D341Med (cell line): ENCODE measurements around the gene VRK3.
"Not testable (repeated sequence)": the region's sequence is repeated elsewhere in the genome, so short reads cannot be mapped to it uniquely, and the experiment has no call there.

Experiments used
- DNase-seq: peaks from one replicate; pipeline ENCODE4 v3.0.0; 2012; ENCODE audit warnings: low spot score

Gene VRK3

DNA sequence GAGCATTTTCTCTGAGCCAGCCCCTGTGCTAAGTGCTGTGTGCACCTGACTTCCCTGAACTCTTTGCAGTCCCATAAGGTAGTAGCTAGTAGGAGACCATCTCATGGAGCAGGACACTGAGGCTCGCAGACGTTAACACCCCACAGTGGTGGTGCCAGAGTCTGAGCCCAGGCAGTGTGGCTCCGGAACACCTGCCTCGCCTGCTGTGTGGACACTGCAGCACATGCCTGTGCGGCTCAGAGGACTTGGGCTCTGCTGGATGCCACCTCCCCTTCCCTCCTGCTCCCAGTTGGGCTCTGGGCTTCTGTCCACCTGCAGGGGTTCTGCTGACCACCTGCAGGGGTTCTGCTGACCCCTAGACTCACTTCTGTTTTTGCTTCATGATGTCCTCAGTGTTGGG, 37.2 kb downstream of the VRK3 start:
- DNase-seq, result no peak

DNA sequence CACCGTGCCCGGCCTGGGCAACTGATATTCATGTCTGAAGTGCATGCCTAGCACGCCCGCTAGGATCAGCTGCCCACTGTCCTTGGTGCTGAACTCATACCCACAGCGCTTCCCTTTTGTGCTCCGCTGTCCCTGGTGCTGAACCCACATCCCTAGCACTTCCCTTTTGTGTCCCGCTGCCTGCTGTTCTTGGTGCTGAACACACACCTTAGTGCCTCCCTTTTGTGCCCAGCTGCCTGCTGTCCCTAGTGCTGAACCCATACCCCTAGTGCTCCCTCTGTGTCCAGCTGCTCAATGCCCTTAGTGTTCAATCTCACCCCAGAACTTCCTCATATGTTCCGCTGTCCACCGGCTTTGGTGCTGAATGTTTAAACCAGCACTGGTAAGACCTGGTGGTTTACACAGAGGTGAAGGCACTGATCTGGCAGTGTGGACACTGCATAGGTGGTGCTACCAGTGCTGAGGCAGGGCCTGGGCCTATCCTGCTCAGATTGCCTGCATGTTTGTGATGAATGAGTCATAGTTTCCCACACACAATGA, 37.9 kb downstream of the VRK3 start:
- no peak for DNase-seq

DNA sequence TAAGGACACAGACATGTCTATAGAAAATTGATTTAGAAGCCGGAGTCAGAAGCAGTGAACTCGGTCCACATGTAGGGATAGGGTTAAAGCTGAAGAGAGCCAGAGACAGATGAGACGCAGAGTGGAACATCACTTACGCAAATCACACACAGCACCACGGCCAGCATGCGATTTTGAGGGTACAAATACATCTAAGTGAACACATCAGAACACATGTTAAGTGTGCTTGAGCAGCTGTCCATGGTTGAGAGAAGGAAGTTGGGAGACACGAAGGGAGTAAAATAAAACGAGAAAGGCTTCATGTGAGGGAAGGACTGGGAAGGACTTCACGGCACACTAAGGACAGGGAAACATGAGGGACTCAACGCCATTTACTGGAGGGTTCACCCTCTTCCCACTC, 38.8 kb downstream of the VRK3 start:
- no peak for DNase-seq

DNA sequence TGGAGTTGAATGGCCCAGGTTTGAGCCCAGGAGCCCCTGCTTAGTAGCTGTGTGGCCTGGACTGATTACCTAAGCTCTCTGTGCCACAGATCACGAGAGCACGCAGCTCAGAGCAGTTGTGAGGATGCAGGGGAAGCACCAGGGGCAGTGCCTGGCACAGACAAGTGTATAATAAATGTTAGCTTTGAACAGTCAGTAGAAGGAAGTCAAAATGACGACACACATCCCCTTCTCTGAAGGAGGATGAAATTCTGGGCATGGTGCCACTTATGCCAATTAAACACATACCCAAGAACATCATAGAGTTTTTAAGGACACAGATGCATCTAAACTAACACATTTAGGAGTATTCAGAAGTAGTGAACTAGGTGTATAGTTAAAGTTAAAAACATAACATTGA, 39.3 kb downstream of the VRK3 start:
- no peak for DNase-seq

DNA sequence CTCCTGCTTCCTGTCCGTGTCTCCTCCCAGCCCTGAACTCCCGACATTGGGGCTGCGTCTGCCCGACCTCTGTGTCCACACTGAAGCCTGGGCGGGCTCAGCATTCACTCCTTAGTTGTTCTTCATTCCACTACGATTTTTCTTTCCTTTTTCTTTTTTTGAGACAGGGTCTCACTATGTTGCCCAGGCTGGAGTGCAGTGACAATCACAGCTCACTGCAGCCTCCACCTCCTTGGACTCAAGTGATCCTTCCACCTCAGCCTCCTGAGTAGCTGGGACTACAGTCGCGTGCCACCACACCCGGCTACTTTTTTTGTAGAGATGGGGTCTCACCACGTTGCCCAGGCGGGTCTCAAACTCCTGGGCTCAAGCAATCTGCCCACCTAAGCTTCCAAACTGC, 40.7 kb downstream of the VRK3 start:
- DNase-seq, result no peak

DNA sequence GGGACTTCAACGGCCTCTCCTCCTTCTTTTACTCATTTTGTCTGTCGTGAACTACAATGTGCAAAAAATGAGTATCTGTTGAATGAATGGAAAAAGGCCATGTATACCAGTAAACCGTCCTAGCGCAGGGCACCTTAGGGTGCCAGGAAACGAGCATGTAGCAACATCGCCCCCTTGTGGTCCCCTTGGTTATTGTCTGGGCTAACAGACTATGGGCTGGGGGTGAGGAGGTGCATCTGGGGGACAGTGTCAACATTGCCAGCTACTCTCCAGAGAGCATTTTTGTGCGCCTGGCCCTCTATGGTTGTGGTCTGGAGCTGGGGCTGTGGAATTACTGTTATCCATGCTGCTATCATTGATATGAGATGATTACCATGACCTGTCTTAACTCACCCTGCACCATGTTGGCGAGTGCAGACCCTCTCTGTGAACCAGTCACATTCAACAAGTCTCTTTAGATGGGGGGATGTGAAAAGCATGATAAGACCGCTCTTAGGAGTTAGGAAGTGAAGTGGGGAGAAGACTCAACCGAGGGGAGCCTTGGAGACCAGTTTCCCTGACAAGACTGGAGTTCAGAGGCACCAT, 41.4 kb downstream of the VRK3 start:
- peak; percentile 86 for DNase-seq

DNA sequence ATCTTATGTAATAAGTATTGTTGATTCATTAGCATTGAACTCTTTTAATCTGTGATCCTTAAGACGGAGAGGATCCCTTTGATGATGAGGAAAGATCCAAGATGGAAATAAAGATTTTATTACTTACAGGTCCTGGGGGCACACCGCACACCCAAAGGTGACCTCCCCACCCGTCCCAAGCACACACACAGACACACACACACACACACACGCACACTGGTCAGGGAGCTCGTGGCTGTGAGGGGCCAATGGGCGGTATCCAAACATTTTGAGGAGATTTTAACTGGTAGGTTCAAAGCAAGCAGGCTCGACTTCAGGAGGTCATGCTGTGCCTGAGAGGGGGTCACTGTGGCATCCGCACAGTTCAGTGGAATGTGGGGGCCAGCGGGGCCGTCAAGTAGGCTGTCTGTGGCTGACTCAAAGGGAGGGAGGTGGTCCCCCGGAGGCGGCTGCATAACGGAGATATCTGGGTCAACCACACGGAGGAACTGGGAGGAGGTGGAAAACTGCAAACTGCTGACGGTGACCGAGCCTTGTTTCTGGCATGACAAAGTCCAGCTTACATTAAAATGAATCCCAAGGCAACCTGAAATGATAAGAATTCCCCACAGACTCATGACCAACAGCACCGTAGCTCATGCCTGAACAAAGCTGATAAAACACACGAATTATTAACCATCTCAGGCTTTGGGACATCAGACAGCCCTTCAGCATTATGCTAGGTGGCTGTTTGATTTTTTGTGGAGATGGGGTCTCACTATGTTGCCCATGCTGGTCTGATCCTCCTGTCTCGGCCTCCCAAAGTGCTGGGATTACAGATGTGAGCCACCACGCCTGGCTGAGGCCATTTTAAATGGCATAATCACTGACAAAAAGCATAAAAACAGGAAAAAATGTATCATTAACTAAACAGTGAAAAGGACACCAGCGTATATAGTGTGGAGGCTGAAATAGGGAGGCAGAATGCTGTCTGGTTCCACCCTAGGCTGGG, 43.3 kb downstream of the VRK3 start:
- no peak for DNase-seq

DNA sequence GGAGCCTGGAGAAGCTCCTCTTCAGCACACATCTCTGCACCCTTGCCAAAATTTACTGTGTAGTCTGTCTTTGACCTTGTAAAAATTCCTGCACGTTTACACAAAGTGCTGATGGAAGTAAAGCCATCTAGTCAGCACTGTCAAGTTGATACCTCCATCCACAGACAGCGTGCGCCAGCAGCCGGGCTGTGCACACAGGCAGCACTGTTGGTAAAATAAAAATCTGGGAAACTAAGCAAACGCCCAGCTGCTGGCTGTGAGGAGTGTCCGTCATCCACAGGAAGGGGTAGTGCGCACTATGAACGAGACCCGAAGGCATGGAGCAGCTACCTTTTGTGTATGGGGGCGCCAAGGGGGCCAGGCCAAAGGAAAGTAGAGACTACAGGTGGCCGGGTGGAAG, 46.8 kb downstream of the VRK3 start:
- DNase-seq, result no peak

DNA sequence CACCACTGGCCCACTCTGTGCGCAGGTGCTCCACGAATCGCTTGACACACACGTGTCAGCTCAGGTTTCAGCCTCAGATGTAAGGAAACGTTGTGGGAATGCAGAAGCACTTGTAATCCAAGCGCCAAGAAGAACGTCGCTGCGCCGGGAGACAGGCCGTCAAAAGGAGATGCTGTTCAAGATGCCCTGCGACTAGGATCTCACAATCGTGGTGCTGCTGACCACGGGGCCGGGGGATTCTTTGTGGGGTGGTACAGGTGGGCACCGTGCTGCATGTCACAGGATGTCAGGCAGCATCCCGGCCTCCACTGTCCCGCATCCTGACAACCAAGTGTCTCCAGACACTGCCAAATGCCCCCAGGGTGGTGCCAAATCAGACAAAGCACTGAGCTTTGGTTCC, 47.3 kb downstream of the VRK3 start:
- no peak for DNase-seq

DNA sequence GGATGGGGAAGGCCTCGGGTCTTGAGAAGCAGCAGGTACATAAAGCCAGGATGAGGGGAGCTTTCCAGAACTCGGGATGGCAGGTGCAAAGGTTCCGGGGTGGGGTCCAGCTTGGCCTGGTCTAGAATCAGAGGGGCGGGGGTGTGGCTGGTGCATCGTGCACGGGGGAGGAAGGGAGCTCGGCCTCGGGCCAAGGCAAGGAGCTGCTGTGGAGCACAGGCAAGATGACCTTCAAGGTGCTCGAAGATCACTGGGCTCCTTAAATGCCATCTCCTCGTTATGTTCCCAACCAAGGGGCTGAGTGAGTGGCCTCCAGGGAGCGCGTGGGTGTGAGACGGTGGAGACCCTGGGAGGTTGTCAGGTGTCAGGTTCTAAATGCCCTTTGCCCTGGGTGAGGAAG, 48.1 kb downstream of the VRK3 start:
- DNase-seq, result no peak

DNA sequence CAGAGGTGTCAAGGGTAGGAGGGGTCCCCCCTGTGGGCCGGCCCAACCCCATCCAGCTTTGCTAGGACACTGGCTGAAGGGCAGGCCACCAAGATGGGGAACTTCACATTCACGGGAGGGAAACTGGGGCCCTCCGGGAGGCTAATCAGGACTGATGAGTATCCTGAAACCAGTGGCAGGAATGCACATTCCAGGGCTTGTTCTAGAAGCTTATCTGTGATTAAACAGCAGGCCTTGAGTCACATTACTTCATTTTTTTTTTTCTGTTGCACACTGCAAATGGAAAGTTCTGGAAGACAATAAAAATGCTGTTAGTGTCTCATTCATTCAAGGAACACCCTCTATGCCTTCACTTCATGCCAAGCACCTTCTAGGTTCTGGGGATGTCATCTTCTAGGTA, 48.7 kb downstream of the VRK3 start:
- no peak for DNase-seq

DNA sequence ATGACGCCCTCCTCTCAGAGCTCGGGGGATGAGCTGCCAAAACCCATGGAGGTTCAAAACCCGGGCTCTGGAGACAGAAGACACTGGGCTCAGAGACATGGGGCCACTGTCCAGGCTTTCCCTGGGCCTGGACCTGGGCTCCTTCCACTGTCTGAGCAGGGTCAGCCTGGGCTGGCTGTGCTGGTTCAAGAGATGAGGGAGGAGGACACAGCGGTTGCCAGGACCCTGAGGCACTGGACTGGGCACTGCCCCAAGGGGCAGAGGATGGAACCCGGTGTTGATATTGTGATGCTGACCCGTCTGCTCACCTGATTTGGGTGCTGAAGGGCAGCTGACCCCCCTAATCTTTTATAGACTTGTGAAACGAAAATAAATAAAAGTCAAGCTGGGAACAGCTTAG, 50.1 kb downstream of the VRK3 start:
- DNase-seq, result no peak

DNA sequence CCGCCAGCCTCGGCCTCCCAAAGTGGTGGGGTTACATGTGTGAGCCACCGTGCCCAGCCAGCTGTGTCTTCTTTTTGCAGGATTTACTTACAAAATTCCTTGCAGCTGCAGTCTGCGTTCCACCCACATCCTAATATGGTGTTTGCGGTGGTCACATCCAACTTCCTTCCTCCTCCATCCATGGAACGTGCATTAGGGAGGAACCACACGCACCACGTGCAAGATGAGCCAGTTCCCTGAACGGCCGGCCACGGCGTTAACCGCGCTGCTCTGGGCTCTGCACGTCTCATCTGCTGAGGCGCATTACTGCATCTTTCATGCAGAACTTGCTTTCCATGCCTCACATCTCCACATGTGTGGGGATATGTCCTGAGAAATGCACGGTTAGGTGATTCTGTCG, 51.2 kb downstream of the VRK3 start:
- DNase-seq, result no peak

DNA sequence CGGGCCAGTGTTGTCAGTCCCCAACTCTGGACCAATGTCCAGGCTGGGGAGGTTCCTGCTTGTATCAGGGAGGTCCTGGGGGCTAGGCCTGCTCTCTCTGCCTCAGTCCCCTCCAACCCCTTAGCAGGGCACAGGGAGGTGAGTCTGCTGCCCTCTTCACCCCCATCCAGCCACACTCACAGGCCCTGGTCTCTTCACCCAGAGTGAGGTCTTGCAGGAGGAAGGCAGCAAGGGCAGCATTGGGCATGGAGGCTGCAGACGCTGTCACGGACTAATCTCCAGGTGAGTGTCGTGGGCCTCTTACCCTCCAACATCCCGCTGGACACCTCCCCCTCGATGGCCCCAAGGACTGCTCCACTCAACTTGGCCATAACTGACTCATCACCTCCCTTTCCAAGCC, 52.3 kb downstream of the VRK3 start:
- no peak for DNase-seq

DNA sequence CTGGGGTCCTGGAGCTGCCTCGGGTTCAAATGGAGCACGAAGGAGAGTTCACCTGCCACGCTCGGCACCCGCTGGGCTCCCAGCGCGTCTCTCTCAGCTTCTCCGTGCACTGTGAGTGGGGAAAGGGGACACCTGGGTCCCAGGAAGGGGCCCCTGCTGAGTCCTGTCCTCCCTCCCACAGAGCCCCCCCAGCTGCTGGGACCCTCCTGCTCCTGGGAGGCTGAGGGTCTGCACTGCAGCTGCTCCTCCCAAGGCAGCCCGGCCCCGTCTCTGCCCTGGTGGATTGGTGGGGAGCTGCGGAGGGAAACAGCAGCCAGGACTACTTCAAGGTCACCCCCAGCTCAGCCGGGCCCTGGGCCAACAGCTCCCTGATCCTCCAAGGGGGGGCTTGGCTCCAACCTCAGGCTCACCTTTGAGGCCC, 53.2 kb downstream of the VRK3 start:
- DNase-seq, result no peak

DNA sequence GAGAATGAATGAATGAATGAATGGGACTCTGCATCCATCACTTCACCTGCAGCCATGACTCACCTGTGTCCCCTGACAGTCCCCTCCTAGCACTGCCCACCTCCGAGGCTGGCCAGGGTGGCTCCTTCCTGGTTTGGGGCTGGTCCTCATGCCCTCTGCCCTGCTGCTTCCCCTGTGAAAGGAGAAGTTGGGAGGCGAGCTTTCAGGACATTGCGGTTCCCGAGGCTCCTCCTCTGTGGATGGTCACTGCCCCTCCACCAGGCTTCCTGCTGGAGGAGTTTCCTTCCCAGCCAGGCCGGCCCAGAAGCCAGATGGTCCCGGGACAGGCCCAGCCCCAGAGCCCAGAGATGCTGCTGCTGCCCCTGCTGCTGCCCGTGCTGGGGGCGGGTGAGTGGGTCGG, 55.8 kb downstream of the VRK3 start:
- not testable (repeated sequence) for DNase-seq

DNA sequence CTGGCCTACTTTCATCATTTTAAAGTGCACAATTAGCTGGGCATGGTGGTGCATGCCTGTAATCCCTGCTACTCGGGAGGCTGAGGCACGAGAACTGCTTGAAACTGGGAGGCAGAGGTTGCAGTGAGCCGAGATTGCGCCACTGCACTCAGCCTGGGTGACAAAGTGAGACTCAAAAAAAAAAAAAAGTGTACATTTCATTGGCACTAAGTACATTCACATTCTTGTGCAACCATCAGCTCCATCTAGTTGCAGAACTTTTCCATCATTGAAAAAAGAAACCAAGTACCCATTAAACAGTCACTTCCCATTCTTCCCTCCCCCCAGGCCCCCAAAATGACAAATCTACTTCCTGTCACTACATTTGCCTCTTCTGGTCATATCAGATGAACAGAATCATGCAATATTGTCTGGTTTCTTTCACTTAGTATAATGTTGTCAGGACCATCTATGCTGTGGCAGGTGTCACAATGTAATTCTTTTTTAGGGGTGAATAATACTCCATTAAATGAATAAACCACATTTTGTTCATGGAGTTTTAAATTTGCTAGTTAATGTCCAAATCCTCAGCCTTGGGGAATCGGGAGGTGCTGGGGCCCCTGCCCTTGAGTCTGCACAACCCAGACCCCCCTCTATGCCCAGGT, 56.8 kb downstream of the VRK3 start:
- no peak for DNase-seq

DNA sequence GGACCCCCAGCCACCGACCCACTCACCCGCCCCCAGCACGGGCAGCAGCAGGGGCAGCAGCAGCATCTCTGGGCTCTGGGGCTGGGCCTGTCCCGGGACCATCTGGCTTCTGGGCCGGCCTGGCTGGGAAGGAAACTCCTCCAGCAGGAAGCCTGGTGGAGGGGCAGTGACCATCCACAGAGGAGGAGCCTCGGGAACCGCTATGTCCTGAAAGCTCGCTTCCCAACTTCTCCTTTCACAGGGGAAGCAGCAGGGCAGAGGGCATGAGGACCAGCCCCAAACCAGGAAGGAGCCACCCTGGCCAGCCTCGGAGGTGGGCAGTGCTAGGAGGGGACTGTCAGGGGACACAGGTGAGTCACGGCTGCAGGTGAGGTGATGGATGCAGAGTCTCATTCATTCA, 64.2 kb downstream of the VRK3 start, which contains the start of gene SIGLEC11:
TSS of gene SIGLEC11 (minus strand) at position 193 of the 400 bp plus-strand sequence. CDS start at position 102, 91 bp downstream.
- DNase-seq, result not testable (repeated sequence)

DNA sequence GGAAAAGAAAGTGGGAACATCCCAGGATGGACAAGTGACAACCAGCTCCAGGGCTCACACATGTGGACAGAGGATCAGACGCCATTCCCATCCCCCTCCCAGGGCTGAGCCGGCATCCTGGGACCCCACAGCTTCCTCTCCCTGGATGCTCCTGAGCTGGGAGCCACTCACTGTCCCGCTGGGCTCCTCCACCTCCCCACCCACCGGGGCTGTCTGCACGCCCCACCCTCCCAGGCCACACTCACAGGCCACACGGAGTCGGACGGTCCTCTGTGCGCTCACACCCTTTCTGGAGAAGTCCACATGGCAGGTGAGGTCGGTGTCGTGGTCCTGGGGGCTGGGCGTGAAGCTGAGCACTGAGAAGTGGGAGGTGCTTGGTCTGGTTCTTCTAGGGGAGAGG, 65.3 kb downstream of the VRK3 start:
- not testable (repeated sequence) for DNase-seq

DNA sequence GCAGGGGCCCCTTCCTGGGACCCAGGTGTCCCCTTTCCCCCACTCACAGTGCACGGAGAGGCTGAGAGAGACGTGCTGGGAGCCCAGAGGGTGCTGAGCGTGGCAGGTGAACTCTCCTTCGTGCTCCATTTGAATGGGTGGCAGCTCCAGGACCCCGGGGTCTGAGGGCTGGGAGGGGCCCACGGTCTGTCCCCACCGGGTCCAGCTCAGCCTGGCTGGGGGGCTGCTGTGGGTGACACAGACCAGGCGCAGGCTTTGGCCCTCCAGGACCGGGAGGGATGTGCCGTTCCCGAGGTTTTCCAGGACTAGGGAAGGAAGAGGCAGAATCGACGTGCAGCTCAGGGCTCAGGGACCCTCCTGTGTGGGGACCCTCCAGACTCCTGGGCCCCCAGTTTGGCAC, 66.6 kb downstream of the VRK3 start:
- DNase-seq, result not testable (repeated sequence)

DNA sequence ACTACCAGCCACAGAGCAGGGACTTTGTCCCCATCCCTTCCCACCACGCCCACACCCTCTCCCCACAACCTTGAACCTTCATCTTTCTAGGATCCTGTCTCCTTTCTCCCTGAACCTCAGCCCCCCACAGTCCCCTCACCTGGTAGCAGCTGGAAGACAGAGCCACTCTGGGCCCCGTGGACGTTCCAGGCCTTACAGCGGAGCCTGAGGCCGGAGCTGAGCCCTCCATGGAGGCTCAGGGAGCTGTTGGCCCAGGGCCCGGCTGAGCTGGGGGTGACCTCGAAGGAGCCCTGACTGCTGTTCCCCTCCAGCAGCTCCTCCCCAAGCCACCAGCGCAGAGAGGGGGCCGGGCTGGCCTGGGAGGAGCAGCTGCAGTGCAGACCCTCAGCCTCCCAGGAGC, 67.0 kb downstream of the VRK3 start:
- not testable (repeated sequence) for DNase-seq

DNA sequence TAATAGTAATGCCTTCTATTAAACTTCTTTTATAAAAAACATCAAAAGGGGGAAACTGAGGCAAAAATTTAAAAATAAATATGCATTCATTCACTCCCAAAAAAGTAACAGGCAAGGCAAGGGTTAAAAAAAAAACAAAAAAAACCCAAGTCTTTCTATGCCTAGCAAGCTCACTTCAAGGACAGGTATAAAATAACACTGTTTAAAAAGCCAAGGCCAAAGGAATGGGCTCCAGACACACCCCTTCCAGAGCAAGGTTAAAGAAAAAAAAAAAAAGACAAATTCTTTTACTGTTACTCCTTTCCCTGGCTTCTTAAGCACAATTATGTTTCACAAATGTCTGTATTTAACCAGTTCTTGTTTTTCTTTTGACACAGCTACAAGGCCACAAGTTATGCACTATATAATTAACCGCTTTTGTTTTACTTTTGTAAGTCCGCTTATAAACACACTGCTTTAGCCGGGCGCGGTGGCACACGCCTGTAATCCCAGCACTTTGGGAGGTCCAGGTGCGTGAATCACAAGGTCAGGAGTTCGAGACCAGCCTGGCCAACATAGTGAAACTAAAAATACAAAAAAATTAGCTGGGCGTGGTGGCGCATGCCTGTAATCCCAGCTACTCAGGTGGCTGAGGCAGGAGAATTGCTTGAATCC, 67.8 kb downstream of the VRK3 start:
- DNase-seq, result no peak
